Heart right ventricle (tissue), 16 donors: ENCODE results near the gene USB1. TPM values are rescaled to one million over a fixed set of nuclear protein-coding genes. Genes with fewer than 3 reads are reported as not detected.

ENCODE experiments used
- ATAC-seq, 8 donors: fragments of 200-7000 bp; cut with Tn5 transposase; one replicate each; pipeline ENCODE4 v1.9.1; 2020; ENCODE audit warnings: mild to moderate bottlenecking in 8 of 8, moderate library complexity in 8 of 8, moderate number of reproducible peaks in 1 of 8
- DNase-seq, 2 donors: peaks; one replicate each; pipeline ENCODE4 v3.0.0-alpha.2; 2020
- H3K27ac ChIP-seq, 10 donors: fragments of 200-600 bp; sonication (generic) in 2 of 10; one replicate each; pipeline versions ENCODE4 v1.5.0 to v1.8.0; 2020 to 2022; ENCODE audit warnings: mild to moderate bottlenecking in 3 of 10
- H3K27me3 ChIP-seq, 7 donors: fragments of 200-600 bp; one replicate each; pipeline ENCODE4 v1.8.0; 2021 to 2022; ENCODE audit warnings: mild to moderate bottlenecking in 2 of 7
- H3K36me3 ChIP-seq, 9 donors: fragments of 200-600 bp; sonication (generic) in 1 of 9; one replicate each; pipeline versions ENCODE4 v1.5.0 to v1.8.0; 2020 to 2022; ENCODE audit warnings: mild to moderate bottlenecking in 2 of 9
- H3K4me1 ChIP-seq, 9 donors: fragments of 200-600 bp; sonication (generic) in 1 of 9; one replicate each; pipeline versions ENCODE4 v1.5.0 to v1.8.0; 2020 to 2022; ENCODE audit warnings: mild to moderate bottlenecking in 4 of 9
- H3K4me3 ChIP-seq, 10 donors: fragments of 200-600 bp; sonication (generic) in 2 of 10; one replicate each; pipeline versions ENCODE4 v1.5.0 to v1.8.0; 2020 to 2022; ENCODE audit warnings: mild to moderate bottlenecking in 7 of 10, moderate library complexity in 2 of 10
- H3K9me3 ChIP-seq, 11 donors: fragments of 200-600 bp in 10 of 11; sonication (generic) in 2 of 11; one replicate each; pipeline versions ENCODE4 v1.5.0 to v1.8.0; 2013 to 2022; ENCODE audit warnings: mild to moderate bottlenecking in 2 of 11, control low read depth in 1 of 11, moderate library complexity in 1 of 11
- CTCF ChIP-seq, 9 donors: fragments of 200-600 bp; sonication (generic) in 2 of 9; IDR thresholded peaks; one replicate each; pipeline versions ENCODE4 v1.5.0 to v1.8.0; 2021 to 2022; ENCODE audit warnings: antibody characterized with exemption in 9 of 9, mild to moderate bottlenecking in 5 of 9, moderate library complexity in 1 of 9
- WGBS, 2 donors: extraction: QIAGEN DNeasy Blood & Tissue Kit; methylation state at CpG; one replicate each; pipeline ENCODE4 v1.1.7; 2013; ENCODE audit warnings: inconsistent platforms in 1 of 2; 5-methylcytosine and 5-hydroxymethylcytosine counted together
- intact Hi-C, 10 donors: fragments of 100-400 bp; cut with DNase I; formaldehyde crosslinking; loops; one replicate each; pipeline versions ENCODE4 v1.11.1 to v1.14.2; 2022
- polyA plus RNA-seq, 2 donors: library from polyadenylated mRNA; stranded (reverse); fragments of 200-250 nt; gene quantifications; one replicate each; pipeline ENCODE4 v1.2.3, GENCODE V29; 2013
- total RNA-seq, 10 donors: library from RNA; stranded (reverse); fragmentation: NEBNext Ultra II Directional in 3 of 10; extraction: Animal tissue kit (Norgen Biotek cat#: 25700) in 3 of 10; gene quantifications; one replicate each; pipeline versions ENCODE4 v1.2.1 to v1.2.4, GENCODE V29; 2021 to 2023
- donor health status: Arrhythmogenic right ventricular cardiomyopathy.
- donor health status: ischemic (EF 13 %, LVEDD 7.1; RV severe dilation, severe dysfunction).
- donor health status: healthy with polysubstance abuse.
- donor health status: DM: no; HTN: yes; CAD: no.
- donor health status: DM: no; HTN: no; CAD: no.
- donor health status: ischemic (EF 25% LVEDD 6.9; RV normal size, moderate dysfunction).
- donor health status: ischemic (EF 25% LVEDD 5.7; RV mildly dilated, moderate dysfunction).
- donor health status: healthy.
- donor health status: DM: yes; HTN: yes; CAD: no.
- donor health status: Ischemic cardiomyopathy.
- donor health status: ischemic (EF 35%, LVEDD 5.7; RV mildly dilated, moderate dysfunction).
- donor health status: nonischemic (EF 11% LVEDD 7.7; RV severe dilation, severe dysfunction).
- donor health status: DM: yes; HTN: yes; CAD: no.
- donor health status: PGD.
- donor health status: ischemic (EF 29% LVEDD 5.4; RV normal size, mild dysfunction).
- donor health status: nonischemic (EF 23%, LVEDD 6.1; RV moderate dilation, normal function).

USB1 gene
- total and polyA plus RNA-seq, 12 donors, result 21.1 to 44.3 (median 31.5) TPM

GRCh38 chr16:58054289-58054688 is 53.1 kb downstream of the USB1 start:
- H3K4me3 ChIP-seq, result no peak overlapping the region
- H3K27ac ChIP-seq, result no peak overlapping the region
- intact Hi-C loops, result no loop called here
- ATAC-seq (no peak), DNase-seq (no peak)
- no peaks in the 10 kb centered on the region for H3K36me3 ChIP-seq
- no peaks in the 10 kb centered on the region for H3K27me3 ChIP-seq
- no peaks in the 10 kb centered on the region for H3K9me3 ChIP-seq
- TF ChIP-seq CTCF (IDR thresholded peaks at IDR 0.05), result no peak
- WGBS, 2 donors, result 82 to 86% methylated on average over 10 of the region's 10 CpGs
- peaks cover 0 to 24% (median 6%) of the 10 kb centered on the region in 9 donors for H3K4me1 ChIP-seq

GRCh38 chr16:58056580-58056979 is 55.4 kb downstream of the USB1 start:
- Histone ChIP-seq H3K27me3 (no peaks in the 10 kb centered on the region), H3K36me3 (no peaks in the 10 kb centered on the region), H3K27ac (no peak overlapping the region), H3K4me3 (no peak overlapping the region), H3K9me3 (no peaks in the 10 kb centered on the region), H3K4me1 (peaks cover 0 to 11% (median 0%) of the 10 kb centered on the region in 9 donors)
- DNase-seq (no peak), ATAC-seq (no peak)
- no peak for TF ChIP-seq CTCF (IDR thresholded peaks at IDR 0.05)
- intact Hi-C loops, result no loop called here
- WGBS, 2 donors, result 48 to 53% methylated on average over 5 of the region's 5 CpGs

GRCh38 chr16:58057121-58057520 is 55.9 kb downstream of the USB1 start:
- Histone ChIP-seq H3K4me1 (peaks cover 0 to 7% (median 0%) of the 10 kb centered on the region in 9 donors), H3K36me3 (no peaks in the 10 kb centered on the region), H3K4me3 (no peak overlapping the region), H3K27me3 (no peaks in the 10 kb centered on the region), H3K9me3 (no peaks in the 10 kb centered on the region), H3K27ac (no peak overlapping the region)
- DNase-seq, result no peak
- WGBS, 2 donors, result 69 to 70% methylated on average over 5 of the region's 5 CpGs
- ATAC-seq, result no peak
- intact Hi-C loops, result no loop called here
- no peak for TF ChIP-seq CTCF (IDR thresholded peaks at IDR 0.05)

GRCh38 chr16:58057784-58058183 is 56.6 kb downstream of the USB1 start:
- H3K27me3 ChIP-seq, result no peaks in the 10 kb centered on the region
- no peak overlapping the region for H3K4me3 ChIP-seq
- ATAC-seq (no peak), DNase-seq (no peak)
- 83 to 86% methylated on average over 3 of the region's 3 CpGs for WGBS, 2 donors
- H3K36me3 ChIP-seq, result no peaks in the 10 kb centered on the region
- no peaks in the 10 kb centered on the region for H3K9me3 ChIP-seq
- TF ChIP-seq CTCF (IDR thresholded peaks at IDR 0.05), result no peak
- intact Hi-C loops, result no loop called here
- H3K27ac ChIP-seq, result no peak overlapping the region
- H3K4me1 ChIP-seq, result peaks cover 0 to 8% (median 0%) of the 10 kb centered on the region in 9 donors
